Activated CD4-positive, alpha-beta T cell treated with anti-CD3 and anti-CD28 coated beads, Interleukin-10, Interleukin-2, amounts not matched to agents 100 ng/mL and 50 ng/mL, durations not matched to agents 16 hours and 8 hours (primary cell): ENCODE results near the gene TMEM201.
"Not testable (repeated sequence)": the region's sequence is repeated elsewhere in the genome, so short reads cannot be mapped to it uniquely, and the experiment has no call there.

Source experiments
- DNase-seq: peaks from one replicate; pipeline ENCODE4 v3.0.0-alpha.2; 2020

Gene TMEM201

GRCh38 chr1:9588551-9589143, at the start of gene TMEM201:
Gene TMEM201 (plus strand): TSS chr1:9588911. CDS start chr1:9588931, 20 bp downstream.
- peak; percentile 96 for DNase-seq

- peak; percentile 99 for DNase-seq
Observed at GRCh38 chr1:9539165-9539828, 49.4 kb upstream of the TMEM201 start, which contains the start of gene SLC25A33. Gene SLC25A33 (plus strand): TSS chr1:9539465. CDS start chr1:9539692, 227 bp downstream.

- DNase-seq = peak; percentile 52
Observed at GRCh38 chr1:9539829-9540550, 48.7 kb upstream of the TMEM201 start.

- DNase-seq = no peak
Observed at GRCh38 chr1:9542430-9542829, 46.3 kb upstream of the TMEM201 start.

GRCh38 chr1:9544926-9545325, 43.8 kb upstream of the TMEM201 start:
- no peak for DNase-seq

GRCh38 chr1:9549955-9550546, 38.7 kb upstream of the TMEM201 start:
- no peak for DNase-seq

GRCh38 chr1:9551984-9552383, 36.7 kb upstream of the TMEM201 start:
- DNase-seq = no peak

GRCh38 chr1:9553736-9554144, 35.0 kb upstream of the TMEM201 start:
- DNase-seq = no peak

GRCh38 chr1:9555942-9556341, 32.8 kb upstream of the TMEM201 start:
- no peak for DNase-seq

- DNase-seq = no peak
Observed at GRCh38 chr1:9557624-9558023, 31.1 kb upstream of the TMEM201 start.

GRCh38 chr1:9558271-9558945, 30.3 kb upstream of the TMEM201 start:
- no peak for DNase-seq

- DNase-seq = no peak
Observed at GRCh38 chr1:9558946-9559545, 29.7 kb upstream of the TMEM201 start.

- DNase-seq = no peak
Observed at GRCh38 chr1:9559673-9560072, 29.0 kb upstream of the TMEM201 start.

GRCh38 chr1:9560090-9560489, 28.6 kb upstream of the TMEM201 start:
- DNase-seq = not testable (repeated sequence)

- no peak for DNase-seq
Observed at GRCh38 chr1:9561429-9561828, 27.3 kb upstream of the TMEM201 start.

- DNase-seq = no peak
Observed at GRCh38 chr1:9569267-9569666, 19.4 kb upstream of the TMEM201 start.

GRCh38 chr1:9570886-9571529, 17.7 kb upstream of the TMEM201 start:
- DNase-seq = not testable (repeated sequence)

GRCh38 chr1:9573723-9574122, 15.0 kb upstream of the TMEM201 start:
- no peak for DNase-seq

GRCh38 chr1:9575486-9575885, 13.2 kb upstream of the TMEM201 start:
- no peak for DNase-seq

GRCh38 chr1:9576903-9577302, 11.8 kb upstream of the TMEM201 start:
- no peak for DNase-seq

- DNase-seq = no peak
Observed at GRCh38 chr1:9577423-9577822, 11.3 kb upstream of the TMEM201 start.

GRCh38 chr1:9580942-9581341, 7.8 kb upstream of the TMEM201 start:
- no peak for DNase-seq
